ENCODE data around the gene NAMPT.

- TF ChIP-seq POLR2A (IDR thresholded peaks at IDR 0.05) (no peak), CTCF (IDR thresholded peaks at IDR 0.05) (no peak)
Measured at GRCh38 chr7:106224797-106225196, 60.0 kb downstream of the NAMPT start.

Measured in esophagus squamous epithelium (tissue), 4 donors.